ENCODE results near the gene PAX9. TPM values are rescaled to one million over a fixed set of nuclear protein-coding genes. Genes with fewer than 3 reads are reported as not detected.

PAX9 gene
- total RNA-seq, 2 experiments from 2014 or later, result not detected

- Mint-ChIP-seq H3K9me3 (no peaks in the 10 kb centered on the region), H3K27me3 (peaks cover 7% of the 10 kb centered on the region), H3K27ac (no peak overlapping the region), H3K4me1 (ENCODE audit: low read depth) (no peaks in the 10 kb centered on the region), H3K36me3 (ENCODE audit: low read depth) (no peaks in the 10 kb centered on the region), H3K4me3 (no peak overlapping the region)
- H3K4me3 ChIP-seq (ENCODE audit: low read length), result no peak overlapping the region
- DNase-seq (no peak), ATAC-seq (ENCODE audit: poor library complexity) (no peak)
- ChIA-PET CTCF (no interaction called here), POLR2A (no interaction called here)
- no peaks in the 10 kb centered on the region for H3K27me3 ChIP-seq (ENCODE audit: control insufficient read depth in 1 of 2, insufficient read depth in 2 of 2, low read length in 2 of 2)
- H3K27ac ChIP-seq (ENCODE audit: low read depth in 1 of 2, low read length in 2 of 2), result no peak overlapping the region
- H3K4me1 ChIP-seq (ENCODE audit: insufficient read depth, low read length), result no peaks in the 10 kb centered on the region
- TF ChIP-seq CTCF (IDR thresholded peaks at IDR 0.05), result no peak
- intact Hi-C loops (cut with DNase I, micrococcal nuclease), result no loop called here
- H3K9me3 ChIP-seq (ENCODE audit: control insufficient read depth in 1 of 2, insufficient read depth in 1 of 2, low read length in 2 of 2), result peaks cover 0 to 6% of the 10 kb centered on the region in 2 experiments
- no peaks in the 10 kb centered on the region for H3K36me3 ChIP-seq (ENCODE audit: insufficient read depth, low read length)
These were observed 62.5 kb downstream of the PAX9 start for GRCh38 chr14:36724162-36724561.

DNA sequence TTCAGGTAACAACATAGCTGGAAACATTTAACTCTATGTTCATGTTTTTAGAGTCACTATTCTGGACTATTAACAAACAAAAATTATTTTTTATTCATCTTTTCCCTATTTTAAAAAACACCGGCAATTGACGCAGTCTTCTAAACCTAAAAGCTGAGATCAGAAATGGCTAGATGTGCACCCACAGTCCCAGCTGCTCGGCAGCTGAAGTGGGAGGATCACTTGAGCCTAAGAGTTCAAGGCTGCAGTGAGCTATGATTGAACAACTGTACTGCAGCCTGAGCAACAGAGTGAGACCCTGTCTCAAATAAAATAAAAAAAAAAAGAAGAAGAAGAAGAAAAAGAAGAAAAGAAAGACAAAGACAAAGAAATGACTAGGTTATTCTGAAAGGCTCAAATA, 64.5 kb downstream of the PAX9 start:
- H3K4me3 ChIP-seq (ENCODE audit: low read length), result no peak overlapping the region
- ATAC-seq (ENCODE audit: poor library complexity), result no peak
- POLR2A ChIA-PET, result no interaction called here
- TF ChIP-seq CTCF (IDR thresholded peaks at IDR 0.05), result no peak
- H3K36me3 ChIP-seq (ENCODE audit: insufficient read depth, low read length), result no peaks in the 10 kb centered on the region
- H3K27ac ChIP-seq (ENCODE audit: low read depth in 1 of 2, low read length in 2 of 2), result no peak overlapping the region
- Mint-ChIP-seq H3K4me3 (no peak overlapping the region), H3K36me3 (ENCODE audit: low read depth) (no peaks in the 10 kb centered on the region), H3K27ac (no peak overlapping the region), H3K9me3 (no peaks in the 10 kb centered on the region), H3K4me1 (ENCODE audit: low read depth) (no peaks in the 10 kb centered on the region), H3K27me3 (peaks cover 7% of the 10 kb centered on the region)
- peaks cover 0 to 6% of the 10 kb centered on the region in 2 experiments for H3K9me3 ChIP-seq (ENCODE audit: control insufficient read depth in 1 of 2, insufficient read depth in 1 of 2, low read length in 2 of 2)
- no peaks in the 10 kb centered on the region for H3K27me3 ChIP-seq (ENCODE audit: control insufficient read depth in 1 of 2, insufficient read depth in 2 of 2, low read length in 2 of 2)
- CTCF ChIA-PET, result no interaction called here
- DNase-seq, result no peak
- intact Hi-C loops (cut with DNase I, micrococcal nuclease), result no loop called here
- H3K4me1 ChIP-seq (ENCODE audit: insufficient read depth, low read length), result no peaks in the 10 kb centered on the region

Other genes with a start within 250 kb of the PAX9 start
- gene NKX2-1, start 141.6 kb upstream of the PAX9 start, total RNA-seq, result not detected
- gene NKX2-8, start 79.2 kb upstream of the PAX9 start, total RNA-seq, result not detected

Data from CD4-positive, alpha-beta T cell (primary cell).